Astrocyte of the cerebellum (primary cell): ENCODE results near the gene TMBIM4.
"Not testable (repeated sequence)": the region's sequence is repeated elsewhere in the genome, so short reads cannot be mapped to it uniquely, and the experiment has no call there.

Experiments used
- DNase-seq: peaks from one replicate; pipeline ENCODE4 v3.0.0-alpha.2; 2011; ENCODE audit warnings: low read depth
- H3K4me3 ChIP-seq: 2 replicates; pipeline ENCODE4 v1.5.1; 2011; ENCODE audit warnings: mild to moderate bottlenecking, low read depth, low read length, moderate library complexity
- in situ Hi-C: cut with HindIII; loops from 2 replicates; pipeline ENCODE4 v1.10.0; 2017; ENCODE audit warnings: low sequenced_read_pairs
- TF ChIP-seq, protein P1 (sequence below): IDR thresholded peaks from 2 replicates; pipeline ENCODE4 v1.5.1; 2012; ENCODE audit warnings: low read length, low read depth, moderate library complexity, mild to moderate bottlenecking; ENCODE audit errors: missing control alignments

Gene TMBIM4

DNA sequence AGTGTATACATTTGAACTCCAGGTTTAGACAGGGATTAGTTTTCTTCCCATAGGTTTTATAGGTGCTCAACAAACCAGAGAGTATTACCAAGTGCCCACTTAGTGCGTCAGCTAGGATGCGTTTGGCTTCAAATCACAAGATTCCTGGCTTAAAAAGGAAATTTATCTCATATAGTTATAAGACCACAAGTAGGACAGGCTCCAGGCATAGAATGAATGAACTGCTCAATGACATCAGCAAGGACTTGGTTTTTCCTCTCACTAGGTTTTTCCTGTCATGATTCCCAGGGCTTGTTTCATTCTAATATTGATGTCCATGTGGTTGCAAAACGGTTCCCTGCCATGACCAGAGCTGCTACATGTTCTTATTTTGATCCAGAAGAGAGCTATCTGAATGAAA, 13.2 kb upstream of the TMBIM4 start:
- no peak overlapping the region for H3K4me3 ChIP-seq
- TF ChIP-seq, protein P1, sequence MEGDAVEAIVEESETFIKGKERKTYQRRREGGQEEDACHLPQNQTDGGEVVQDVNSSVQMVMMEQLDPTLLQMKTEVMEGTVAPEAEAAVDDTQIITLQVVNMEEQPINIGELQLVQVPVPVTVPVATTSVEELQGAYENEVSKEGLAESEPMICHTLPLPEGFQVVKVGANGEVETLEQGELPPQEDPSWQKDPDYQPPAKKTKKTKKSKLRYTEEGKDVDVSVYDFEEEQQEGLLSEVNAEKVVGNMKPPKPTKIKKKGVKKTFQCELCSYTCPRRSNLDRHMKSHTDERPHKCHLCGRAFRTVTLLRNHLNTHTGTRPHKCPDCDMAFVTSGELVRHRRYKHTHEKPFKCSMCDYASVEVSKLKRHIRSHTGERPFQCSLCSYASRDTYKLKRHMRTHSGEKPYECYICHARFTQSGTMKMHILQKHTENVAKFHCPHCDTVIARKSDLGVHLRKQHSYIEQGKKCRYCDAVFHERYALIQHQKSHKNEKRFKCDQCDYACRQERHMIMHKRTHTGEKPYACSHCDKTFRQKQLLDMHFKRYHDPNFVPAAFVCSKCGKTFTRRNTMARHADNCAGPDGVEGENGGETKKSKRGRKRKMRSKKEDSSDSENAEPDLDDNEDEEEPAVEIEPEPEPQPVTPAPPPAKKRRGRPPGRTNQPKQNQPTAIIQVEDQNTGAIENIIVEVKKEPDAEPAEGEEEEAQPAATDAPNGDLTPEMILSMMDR, result no peak
- DNase-seq, result no peak
- in situ Hi-C loops, result no loop called here

GRCh38 chr12:66176105-66176900, 6.5 kb upstream of the TMBIM4 start:
- H3K4me3 ChIP-seq, result no peak overlapping the region
- in situ Hi-C loops, result no loop called here
- DNase-seq, result no peak
- TF ChIP-seq, protein P1, result no peak

DNA sequence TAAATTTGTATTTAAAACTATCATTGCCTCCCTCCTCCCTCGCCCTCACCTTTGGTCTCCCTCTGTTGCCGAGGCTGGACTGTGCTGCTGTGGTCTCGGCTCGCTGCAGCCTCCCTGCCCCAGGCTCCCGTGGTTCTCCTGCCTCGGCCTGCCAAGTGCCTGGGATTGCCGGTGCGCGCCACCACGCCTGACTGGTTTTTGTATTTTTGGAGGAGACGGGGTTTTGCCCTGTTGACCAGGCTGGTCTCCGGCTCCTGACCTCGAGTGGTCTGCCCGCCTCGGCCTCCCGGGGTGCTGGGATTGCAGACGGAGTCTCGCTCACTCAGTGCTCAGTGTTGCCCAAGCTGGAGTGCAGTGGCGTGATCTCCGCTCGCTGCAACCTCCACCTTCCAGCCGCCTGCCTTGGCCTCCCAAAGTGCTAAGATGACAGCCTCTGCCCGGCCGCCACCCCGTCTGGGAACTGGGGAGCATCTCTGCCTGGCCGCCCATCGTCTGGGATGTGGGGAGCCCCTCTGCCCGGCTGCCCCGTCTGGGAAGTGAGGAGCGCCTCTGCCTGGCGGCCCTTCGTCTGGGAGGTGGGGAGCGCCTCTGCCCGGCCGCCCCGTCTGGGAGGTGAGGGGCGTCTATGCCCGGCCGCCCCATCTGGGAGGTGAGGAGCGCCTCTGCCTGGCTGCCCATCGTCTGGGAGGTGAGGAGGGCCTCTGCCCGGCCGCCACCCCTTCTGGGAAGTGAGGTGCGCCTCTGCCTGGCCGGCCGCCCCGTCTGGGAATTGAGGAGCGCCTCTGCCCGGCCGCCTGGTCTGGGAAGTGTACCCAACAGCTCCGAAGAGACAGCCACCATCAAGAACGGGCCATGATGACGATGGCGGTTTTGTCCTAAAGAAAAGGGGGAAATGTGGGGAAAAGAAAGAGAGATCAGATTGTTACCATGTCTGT, 4.9 kb upstream of the TMBIM4 start:
- H3K4me3 ChIP-seq, in situ Hi-C loops, DNase-seq: not testable (repeated sequence)

- H3K4me3 ChIP-seq, result peak overlapping the region; percentile 63
- TF ChIP-seq, protein P1, result no peak
- in situ Hi-C loops, result no loop called here
- no peak for DNase-seq
These were observed 810 bp upstream of the TMBIM4 start for GRCh38 chr12:66170606-66171005.

DNA sequence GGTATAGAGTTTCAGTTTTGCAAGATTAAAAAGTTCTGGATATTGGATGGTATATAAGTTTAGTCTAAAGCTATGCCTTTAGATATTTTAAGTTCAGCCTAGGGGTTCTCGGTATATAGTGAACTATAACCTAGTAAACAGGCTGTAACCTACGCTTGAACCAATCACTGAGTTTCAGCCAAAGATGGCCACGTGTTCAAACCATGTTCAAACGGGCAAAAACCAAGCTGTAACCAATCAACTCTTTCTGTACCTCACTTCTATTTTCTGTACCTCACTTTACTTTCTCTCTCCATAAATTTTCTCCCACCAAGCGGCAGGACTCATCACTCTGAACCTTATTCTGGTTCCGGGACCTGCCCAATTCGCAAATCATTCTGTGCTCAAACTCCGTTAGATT, 1.4 kb downstream of the TMBIM4 start:
- no peak for DNase-seq
- in situ Hi-C loops, result no loop called here
- peak overlapping the region; percentile 63 for H3K4me3 ChIP-seq
- TF ChIP-seq, protein P1, result no peak

GRCh38 chr12:66166561-66166960, 3.2 kb downstream of the TMBIM4 start:
- TF ChIP-seq, protein P1, result no peak
- H3K4me3 ChIP-seq, result no peak overlapping the region
- in situ Hi-C loops, result no loop called here
- DNase-seq, result no peak
